Chondrocyte (in vitro differentiated cells): ENCODE results near the gene FOXA2. TPM values are rescaled to one million over a fixed set of nuclear protein-coding genes. Genes with fewer than 3 reads are reported as not detected.

Experiments
- DNase-seq: peaks from one replicate; pipeline ENCODE4 v3.0.0; 2021; ENCODE audit warnings: mixed read lengths, low spot score
- H3K27ac Mint-ChIP-seq: one replicate; pipeline ENCODE4 v1.8.0; 2021; ENCODE audit warnings: mild to moderate bottlenecking, moderate library complexity, mixed read lengths; ENCODE audit not compliant: unreplicated experiment
- H3K27me3 Mint-ChIP-seq: 2 replicates; pipeline ENCODE4 v1.8.0; 2021; ENCODE audit warnings: low read depth, mixed read lengths
- H3K36me3 Mint-ChIP-seq: 2 replicates; pipeline ENCODE4 v1.8.0; 2021; ENCODE audit warnings: low read depth, mixed read lengths
- H3K4me1 Mint-ChIP-seq: 2 replicates; pipeline ENCODE4 v1.8.0; 2021; ENCODE audit warnings: low read depth, mild to moderate bottlenecking, mixed read lengths
- H3K4me3 Mint-ChIP-seq: one replicate; pipeline ENCODE4 v1.8.0; 2021; ENCODE audit warnings: mild to moderate bottlenecking, moderate library complexity, mixed read lengths; ENCODE audit not compliant: unreplicated experiment
- H3K9me3 Mint-ChIP-seq: 2 replicates; pipeline ENCODE4 v1.8.0; 2021; ENCODE audit warnings: low read depth, mixed read lengths
- total RNA-seq: library from RNA; stranded (reverse); gene quantifications from 3 replicates; pipeline ENCODE4 v1.2.1, GENCODE V29; 2021
- TF ChIP-seq, protein P1 (sequence below): fragments of 200-600 bp; sonication (generic); IDR thresholded peaks from 2 replicates; pipeline ENCODE4 v1.5.0; 2021; ENCODE audit warnings: antibody characterized with exemption, mild to moderate bottlenecking, moderate library complexity

Gene FOXA2
- total RNA-seq, 1 donor from 2014 or later, result not detected

- Mint-ChIP-seq H3K9me3 (no peaks in the 10 kb centered on the region), H3K36me3 (peaks cover 2% of the 10 kb centered on the region), H3K27ac (no peak overlapping the region), H3K4me3 (peak overlapping the region; percentile 16), H3K4me1 (peaks cover 22% of the 10 kb centered on the region), H3K27me3 (peaks cover 73% of the 10 kb centered on the region)
- TF ChIP-seq, protein P1, sequence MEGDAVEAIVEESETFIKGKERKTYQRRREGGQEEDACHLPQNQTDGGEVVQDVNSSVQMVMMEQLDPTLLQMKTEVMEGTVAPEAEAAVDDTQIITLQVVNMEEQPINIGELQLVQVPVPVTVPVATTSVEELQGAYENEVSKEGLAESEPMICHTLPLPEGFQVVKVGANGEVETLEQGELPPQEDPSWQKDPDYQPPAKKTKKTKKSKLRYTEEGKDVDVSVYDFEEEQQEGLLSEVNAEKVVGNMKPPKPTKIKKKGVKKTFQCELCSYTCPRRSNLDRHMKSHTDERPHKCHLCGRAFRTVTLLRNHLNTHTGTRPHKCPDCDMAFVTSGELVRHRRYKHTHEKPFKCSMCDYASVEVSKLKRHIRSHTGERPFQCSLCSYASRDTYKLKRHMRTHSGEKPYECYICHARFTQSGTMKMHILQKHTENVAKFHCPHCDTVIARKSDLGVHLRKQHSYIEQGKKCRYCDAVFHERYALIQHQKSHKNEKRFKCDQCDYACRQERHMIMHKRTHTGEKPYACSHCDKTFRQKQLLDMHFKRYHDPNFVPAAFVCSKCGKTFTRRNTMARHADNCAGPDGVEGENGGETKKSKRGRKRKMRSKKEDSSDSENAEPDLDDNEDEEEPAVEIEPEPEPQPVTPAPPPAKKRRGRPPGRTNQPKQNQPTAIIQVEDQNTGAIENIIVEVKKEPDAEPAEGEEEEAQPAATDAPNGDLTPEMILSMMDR, result no peak
- no peak for DNase-seq
Observed at GRCh38 chr20:22582386-22582963, 1.9 kb downstream of the FOXA2 start.

DNA sequence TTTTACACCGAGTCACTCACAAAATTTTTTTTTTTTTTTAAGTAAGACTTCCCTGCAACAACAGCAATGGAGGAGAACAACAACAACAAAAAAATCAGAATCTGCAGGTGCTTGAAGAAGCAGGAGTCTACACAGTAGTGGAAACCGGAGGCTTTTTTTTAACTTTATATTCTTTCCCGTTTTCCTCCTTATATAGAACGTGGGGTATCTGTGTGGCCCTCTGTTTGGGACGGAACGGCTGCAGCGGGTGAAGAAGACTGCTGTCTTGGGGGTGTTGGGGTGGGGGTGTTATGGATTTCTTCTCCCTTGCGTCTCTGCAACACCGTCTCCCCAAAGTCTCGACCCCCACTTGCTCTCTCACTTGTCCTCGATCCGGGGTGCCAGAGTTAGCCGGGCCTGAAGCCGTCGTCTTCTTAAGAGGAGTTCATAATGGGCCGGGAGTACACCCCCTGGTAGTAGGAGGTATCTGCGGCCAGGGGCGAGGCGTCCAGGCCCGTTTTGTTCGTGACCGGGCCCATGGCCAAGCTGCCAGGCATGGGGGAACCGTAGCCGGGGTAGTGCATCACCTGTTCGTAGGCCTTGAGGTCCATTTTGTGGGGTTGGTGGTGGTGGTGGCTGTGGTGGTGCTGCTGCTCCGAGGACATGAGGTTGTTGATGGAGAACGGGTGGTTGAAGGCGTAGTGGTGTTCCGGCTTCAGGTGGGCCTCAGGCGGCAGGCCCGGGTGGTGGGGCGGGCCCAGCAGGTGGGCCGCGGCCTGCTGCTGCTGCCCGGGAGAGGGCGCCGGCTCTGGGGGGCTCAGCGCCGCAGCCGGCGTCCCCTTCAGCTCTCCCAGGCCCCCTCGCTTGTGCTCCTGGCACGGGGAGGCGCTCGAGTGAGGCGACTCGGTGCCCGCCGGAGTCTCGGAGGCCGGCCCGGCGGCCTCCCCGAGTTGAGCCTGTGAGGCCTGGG is 2.7 kb downstream of the FOXA2 start:
- H3K27me3 Mint-ChIP-seq, result peaks cover 74% of the 10 kb centered on the region
- DNase-seq, result no peak
- no peaks in the 10 kb centered on the region for H3K9me3 Mint-ChIP-seq
- peaks cover 2% of the 10 kb centered on the region for H3K36me3 Mint-ChIP-seq
- H3K4me3 Mint-ChIP-seq, result no peak overlapping the region
- H3K27ac Mint-ChIP-seq, result no peak overlapping the region
- TF ChIP-seq, protein P1, result no peak
- H3K4me1 Mint-ChIP-seq, result peaks cover 22% of the 10 kb centered on the region

DNA sequence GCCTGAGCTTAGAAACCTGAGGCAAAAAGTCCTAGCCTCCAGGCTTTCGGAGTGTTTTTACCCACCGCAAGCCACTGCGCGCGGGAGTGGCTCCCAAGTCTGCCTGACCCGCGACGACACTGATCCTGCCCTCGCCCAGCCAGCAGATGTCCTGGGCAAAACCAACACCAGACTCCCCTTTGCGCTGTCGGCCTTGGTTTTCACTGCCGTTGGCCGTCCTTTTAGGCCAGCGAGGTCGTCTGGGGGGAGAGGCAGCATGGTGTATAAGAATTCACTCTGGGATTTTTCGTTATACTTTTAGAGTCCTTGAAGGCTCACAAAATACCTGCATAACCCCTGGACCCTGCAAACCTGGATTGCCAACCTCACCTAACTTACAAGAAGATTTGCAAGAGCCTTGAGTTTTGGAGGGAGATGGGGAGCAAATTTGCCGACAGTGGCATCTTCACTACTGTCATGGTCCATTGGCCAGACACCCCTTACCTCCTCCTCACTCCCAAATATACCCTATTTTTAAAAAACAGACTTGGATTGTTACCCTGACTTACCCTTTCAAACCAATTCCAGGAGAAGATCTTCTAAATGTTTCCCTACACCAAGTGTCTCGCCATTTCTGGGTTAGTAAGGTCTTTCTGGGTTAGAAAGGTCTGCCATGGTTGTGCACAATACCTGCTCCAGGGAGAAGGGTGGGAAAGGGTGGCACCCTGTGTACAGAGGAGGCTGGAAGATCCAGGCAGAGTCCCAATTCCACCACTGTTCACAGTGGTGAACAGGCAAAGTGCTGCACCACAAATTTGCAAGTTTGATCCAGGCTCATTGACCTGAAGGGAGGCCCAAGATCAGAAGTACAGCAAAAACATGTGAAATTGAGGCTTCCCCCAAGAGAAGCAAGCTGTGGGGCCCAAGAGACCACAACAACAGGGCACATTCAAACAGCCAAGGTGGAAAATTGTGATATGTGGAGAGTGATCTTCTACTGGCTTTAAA is 4.4 kb downstream of the FOXA2 start:
- peaks cover 76% of the 10 kb centered on the region for H3K27me3 Mint-ChIP-seq
- H3K9me3 Mint-ChIP-seq, result no peaks in the 10 kb centered on the region
- no peak overlapping the region for H3K27ac Mint-ChIP-seq
- H3K4me3 Mint-ChIP-seq, result no peak overlapping the region
- no peak for DNase-seq
- TF ChIP-seq, protein P1, result no peak
- H3K4me1 Mint-ChIP-seq, result peaks cover 20% of the 10 kb centered on the region
- H3K36me3 Mint-ChIP-seq, result peaks cover 2% of the 10 kb centered on the region

GRCh38 chr20:22579119-22579427 is 5.3 kb downstream of the FOXA2 start:
- Mint-ChIP-seq H3K36me3 (peaks cover 2% of the 10 kb centered on the region), H3K9me3 (no peaks in the 10 kb centered on the region), H3K27me3 (peaks cover 83% of the 10 kb centered on the region), H3K4me1 (peaks cover 18% of the 10 kb centered on the region), H3K27ac (no peak overlapping the region), H3K4me3 (no peak overlapping the region)
- no peak for DNase-seq
- TF ChIP-seq, protein P1, result no peak
